PC-3 (cell line): ENCODE measurements around the gene SDC1. TPM values are rescaled to one million over a fixed set of nuclear protein-coding genes. Genes with fewer than 3 reads are reported as not detected.

Experiments
- ATAC-seq: fragments of 200-7000 bp; cut with Tn5 transposase; 2 replicates; pipeline ENCODE4 v1.9.1; 2020; ENCODE audit warnings: mild to moderate bottlenecking, moderate library complexity
- BruUV-seq: library from RNA; stranded (reverse); fragments of 400-500 nt; replicated peaks from 2 replicates; lab custom pipeline; 2021; lab: Mats Ljungman, UMichigan
- CTCF ChIA-PET: fragments of 300-600 bp; sonication (Branson Sonifier 250); formaldehyde crosslinking; loops from one replicate; lab custom pipeline; 2022; ENCODE audit warnings: antibody characterized with exemption; lab: Charles Lee
- POLR2A ChIA-PET: fragments of 300-600 bp; sonication (Branson Sonifier 250); formaldehyde crosslinking; loops from one replicate; lab custom pipeline; 2022; ENCODE audit warnings: antibody characterized with exemption; ENCODE audit not compliant: unreplicated experiment; lab: Charles Lee
- DNase-seq: peaks from one replicate; pipeline ENCODE4 v3.0.0-alpha.2; 2015
- H2AFZ ChIP-seq: fragments of 300-600 bp; sonication (generic); 2 replicates; pipeline ENCODE4 v1.6.0; 2016; ENCODE audit warnings: antibody characterized with exemption, low read length
- H3F3A ChIP-seq: fragments of 300-600 bp; sonication (generic); one replicate; pipeline ENCODE4 v1.6.0; 2017; ENCODE audit warnings: antibody characterized with exemption, low read length, control low read depth, mild to moderate bottlenecking; ENCODE audit not compliant: unreplicated experiment
- H3K27ac ChIP-seq: fragments of 300-600 bp; sonication (generic); 2 replicates; pipeline ENCODE4 v1.5.1; 2016; ENCODE audit warnings: mild to moderate bottlenecking, low read length
- H3K27me3 ChIP-seq: fragments of 300-600 bp; sonication (generic); 2 replicates; pipeline ENCODE4 v1.6.1; 2016; ENCODE audit warnings: low read length, mixed read lengths
- H3K36me3 ChIP-seq: fragments of 300-600 bp; sonication (generic); 2 replicates; pipeline ENCODE4 v1.6.1; 2016; ENCODE audit warnings: low read depth, mixed run types, low read length, mixed read lengths
- H3K4me1 ChIP-seq: fragments of 300-600 bp; sonication (generic); 2 replicates; pipeline ENCODE4 v1.5.1; 2016; ENCODE audit warnings: low read length; ENCODE audit not compliant: insufficient read depth
- H3K4me2 ChIP-seq: fragments of 300-600 bp; sonication (generic); 2 replicates; pipeline ENCODE4 v1.6.0; 2016; ENCODE audit warnings: low read length
- H3K4me3 ChIP-seq: fragments of 300-600 bp; sonication (generic); 2 replicates; pipeline ENCODE4 v1.5.1; 2016; ENCODE audit warnings: mild to moderate bottlenecking, low read length, mixed read lengths
- H3K79me2 ChIP-seq: fragments of 300-600 bp; sonication (generic); 2 replicates; pipeline ENCODE4 v1.6.1; 2017; ENCODE audit warnings: low read length, mixed read lengths
- H3K9ac ChIP-seq: fragments of 300-600 bp; sonication (generic); 2 replicates; pipeline ENCODE4 v1.6.0; 2016; ENCODE audit warnings: mild to moderate bottlenecking, low read length
- H3K9me2 ChIP-seq: fragments of 300-600 bp; sonication (generic); replicated peaks from 2 replicates; pipeline ENCODE4 v1.6.1; 2016; ENCODE audit warnings: mixed run types, low read length, mixed read lengths
- H3K9me3 ChIP-seq: fragments of 300-600 bp; sonication (generic); 2 replicates; pipeline ENCODE4 v1.6.1; 2016; ENCODE audit warnings: low read length, mixed read lengths
- H4K20me1 ChIP-seq: fragments of 300-600 bp; sonication (generic); 2 replicates; pipeline ENCODE4 v1.6.1; 2016; ENCODE audit warnings: low read length, mixed read lengths
- CTCF ChIP-seq: fragments of 300-600 bp; sonication (generic); conservative IDR thresholded peaks from 2 replicates; pipeline ENCODE4 v1.5.1; 2017; ENCODE audit warnings: antibody characterized with exemption, low read depth, mild to moderate bottlenecking, low read length
- EZH2 ChIP-seq: fragments of 300-600 bp; sonication (generic); IDR thresholded peaks from one replicate; pipeline ENCODE4 v1.6.1; 2017; ENCODE audit warnings: antibody characterized with exemption, mild to moderate bottlenecking, low read length; ENCODE audit not compliant: unreplicated experiment
- EZH2phosphoT487 ChIP-seq: fragments of 300-600 bp; sonication (generic); IDR thresholded peaks from 2 replicates; pipeline ENCODE4 v1.6.1; 2018; ENCODE audit warnings: mild to moderate bottlenecking, antibody characterized with exemption, low read length, borderline replicate concordance
- intact Hi-C: fragments of 100-400 bp; cut with micrococcal nuclease; formaldehyde crosslinking; loops from 2 replicates; pipeline ENCODE4 v1.9.0; 2023
- total RNA-seq: library from RNA; depleted of rRNA; stranded (reverse); fragments of >200 nt; gene quantifications from 2 replicates; pipeline ENCODE4 v1.2.3, GENCODE V29; 2014

The SDC1 gene
- total RNA-seq, 1 experiment from 2014 or later, result 358 TPM

DNA sequence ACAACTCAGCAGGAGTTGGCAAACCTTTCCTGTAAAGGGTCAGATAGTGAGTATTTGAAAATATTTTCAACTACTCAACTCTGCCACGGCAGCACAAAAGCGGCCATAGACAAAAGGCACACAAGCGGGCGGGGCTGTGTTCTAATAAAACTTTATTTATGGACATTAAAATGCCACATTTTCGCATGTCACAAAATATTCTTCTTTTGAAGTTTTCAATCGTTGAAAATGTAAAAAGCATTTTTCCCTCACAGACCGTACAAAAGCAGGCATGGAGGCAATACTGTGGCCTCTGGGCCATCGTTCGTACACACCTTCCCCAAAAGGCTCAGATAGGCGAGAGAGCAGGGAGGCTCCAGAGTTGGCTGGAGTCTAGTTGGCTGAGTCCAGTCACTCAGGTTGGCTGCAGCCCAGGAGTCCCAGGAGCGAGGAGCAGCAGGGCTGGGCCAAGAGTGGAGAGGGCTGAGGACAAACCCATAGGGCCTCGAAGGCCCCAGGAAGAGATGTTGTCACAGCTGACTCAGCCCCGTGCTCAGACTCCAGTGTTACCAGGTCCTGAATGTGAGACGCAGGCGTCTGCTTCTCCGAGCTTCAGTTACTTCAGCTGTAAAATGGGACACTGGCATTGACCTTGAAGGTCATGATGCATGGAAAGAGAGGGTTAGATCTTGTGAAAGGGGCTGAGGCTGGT is 42.5 kb downstream of the SDC1 start:
- H3K9me2 ChIP-seq, result no peaks in the 10 kb centered on the region
- BruUV-seq, result no TSS peak
- no peaks in the 10 kb centered on the region for H3K27me3 ChIP-seq
- H2AFZ ChIP-seq, result peak overlapping the region; percentile 56
- H3F3A ChIP-seq, result no peaks in the 10 kb centered on the region
- H3K9ac ChIP-seq, result peak overlapping the region; percentile 17
- H3K4me1 ChIP-seq, result peaks cover 68% of the 10 kb centered on the region
- POLR2A ChIA-PET, result interaction anchor here (0.6 kb wide), 1 partner anchor 111 kb away, joined by 3 read pairs; no protein-coding TSS in a partner anchor
- no peaks in the 10 kb centered on the region for H3K79me2 ChIP-seq
- H3K4me3 ChIP-seq, result no peak overlapping the region
- DNase-seq (peak; percentile 98), ATAC-seq (peak; percentile 69)
- TF ChIP-seq EZH2, result no peak
- TF ChIP-seq CTCF, result no peak
- TF ChIP-seq EZH2phosphoT487, result no peak
- no peaks in the 10 kb centered on the region for H3K36me3 ChIP-seq
- H3K27ac ChIP-seq, result peak overlapping the region; percentile 83
- CTCF ChIA-PET, result interaction anchor here (0.6 kb wide), 2 partner anchors 42 to 491 kb away, joined by 4 to 5 read pairs; partner anchors contain the start of gene SDC1
- no peaks in the 10 kb centered on the region for H3K9me3 ChIP-seq
- no peaks in the 10 kb centered on the region for H4K20me1 ChIP-seq
- intact Hi-C loops, result loop anchor here (2.0 to 10.0 kb wide), 3 partner anchors 40 to 78 kb away; partner anchors contain the start of gene SDC1
- H3K4me2 ChIP-seq, result peak overlapping the region; percentile 49

DNA sequence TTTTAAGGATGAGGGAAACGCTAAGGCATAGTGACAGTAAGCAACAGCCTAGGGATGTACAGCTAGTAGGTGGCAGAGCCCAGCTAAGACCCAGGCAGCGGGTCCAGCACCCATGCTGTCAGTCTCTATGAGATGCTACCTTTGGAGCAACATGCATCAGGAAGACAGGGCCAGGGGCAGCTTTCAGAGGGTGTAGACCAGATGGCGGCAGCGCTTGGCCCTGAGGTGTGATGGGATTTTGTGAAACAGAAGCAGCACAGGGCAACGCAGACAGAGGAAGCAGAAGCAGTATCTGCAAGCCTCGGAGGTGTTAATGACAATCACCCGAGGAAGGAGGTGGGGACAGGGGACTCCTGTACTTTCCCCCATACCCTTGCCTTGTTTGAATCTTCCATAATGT is 43.2 kb downstream of the SDC1 start:
- H3K27me3 ChIP-seq, result no peaks in the 10 kb centered on the region
- no peak overlapping the region for H3K4me3 ChIP-seq
- no peak for ATAC-seq
- peak overlapping the region; percentile 83 for H3K27ac ChIP-seq
- H3F3A ChIP-seq, result no peaks in the 10 kb centered on the region
- no peaks in the 10 kb centered on the region for H3K9me2 ChIP-seq
- peaks cover 67% of the 10 kb centered on the region for H3K4me1 ChIP-seq
- H2AFZ ChIP-seq, result peak overlapping the region; percentile 56
- no peaks in the 10 kb centered on the region for H3K9me3 ChIP-seq
- intact Hi-C loops, result loop anchor here (2.0 to 10.0 kb wide), 3 partner anchors 39 to 77 kb away; partner anchors contain the start of gene SDC1
- H4K20me1 ChIP-seq, result no peaks in the 10 kb centered on the region
- ChIA-PET POLR2A (no interaction called here), CTCF (no interaction called here)
- no peak for DNase-seq
- no TSS peak for BruUV-seq
- H3K79me2 ChIP-seq, result no peaks in the 10 kb centered on the region
- TF ChIP-seq CTCF (no peak), EZH2phosphoT487 (no peak), EZH2 (no peak)
- H3K36me3 ChIP-seq, result no peaks in the 10 kb centered on the region
- H3K9ac ChIP-seq, result peak overlapping the region; percentile 17
- peak overlapping the region; percentile 49 for H3K4me2 ChIP-seq
